ENCODE data around the gene CLCA1. TPM values are rescaled to one million over a fixed set of nuclear protein-coding genes. Genes with fewer than 3 reads are reported as not detected.

Gene CLCA1
- total RNA-seq, 1 experiment from 2014 or later, result not detected

DNA sequence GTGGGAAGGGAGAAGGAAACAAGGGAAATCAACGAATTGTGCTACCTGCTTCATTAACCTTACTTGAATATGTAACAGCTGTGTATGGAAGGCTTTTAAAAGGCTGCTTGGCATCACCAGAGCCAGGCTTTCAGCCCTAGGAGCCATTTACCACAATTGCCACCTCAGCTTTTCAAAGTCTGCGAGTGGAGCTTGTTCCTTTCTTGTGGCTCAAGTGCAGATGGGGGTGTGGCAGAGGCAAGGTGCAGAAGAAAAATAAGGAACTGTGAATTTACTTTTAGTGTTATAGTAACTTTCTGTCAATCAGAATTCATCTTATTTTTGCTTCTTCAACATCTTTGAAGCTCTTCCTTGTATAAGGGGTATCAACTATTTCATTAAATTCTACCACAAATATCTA lies 27.1 kb upstream of the CLCA1 start:
- H3K23me2 ChIP-seq (ENCODE audit: insufficient read length, low read depth, low read length, poor library complexity, severe bottlenecking), result no peaks in the 10 kb centered on the region
- peaks cover 2% of the 10 kb centered on the region; the same call in 1 of the 2 replicates for H3K27me3 Mint-ChIP-seq (ENCODE audit: low read depth)
- no peak overlapping the region for H3K56ac ChIP-seq (ENCODE audit: insufficient read length, low read depth, low read length)
- no peak overlapping the region for H2BK5ac ChIP-seq (ENCODE audit: insufficient read length, low read length)
- no peak overlapping the region for H3T11ph ChIP-seq (ENCODE audit: low read length)
- H2BK15ac ChIP-seq (ENCODE audit: low read depth, low read length), result no peak overlapping the region
- DNase-seq, result no peak
- no peak overlapping the region for H3K4me2 ChIP-seq (ENCODE audit: insufficient read depth, insufficient read length, low read length)
- H3K27ac ChIP-seq (ENCODE audit: insufficient read length, low read depth, low read length), result no peak overlapping the region
- no peaks in the 10 kb centered on the region for H3K27me3 ChIP-seq (ENCODE audit: insufficient read depth, low read length)
- TF ChIP-seq, protein P1, sequence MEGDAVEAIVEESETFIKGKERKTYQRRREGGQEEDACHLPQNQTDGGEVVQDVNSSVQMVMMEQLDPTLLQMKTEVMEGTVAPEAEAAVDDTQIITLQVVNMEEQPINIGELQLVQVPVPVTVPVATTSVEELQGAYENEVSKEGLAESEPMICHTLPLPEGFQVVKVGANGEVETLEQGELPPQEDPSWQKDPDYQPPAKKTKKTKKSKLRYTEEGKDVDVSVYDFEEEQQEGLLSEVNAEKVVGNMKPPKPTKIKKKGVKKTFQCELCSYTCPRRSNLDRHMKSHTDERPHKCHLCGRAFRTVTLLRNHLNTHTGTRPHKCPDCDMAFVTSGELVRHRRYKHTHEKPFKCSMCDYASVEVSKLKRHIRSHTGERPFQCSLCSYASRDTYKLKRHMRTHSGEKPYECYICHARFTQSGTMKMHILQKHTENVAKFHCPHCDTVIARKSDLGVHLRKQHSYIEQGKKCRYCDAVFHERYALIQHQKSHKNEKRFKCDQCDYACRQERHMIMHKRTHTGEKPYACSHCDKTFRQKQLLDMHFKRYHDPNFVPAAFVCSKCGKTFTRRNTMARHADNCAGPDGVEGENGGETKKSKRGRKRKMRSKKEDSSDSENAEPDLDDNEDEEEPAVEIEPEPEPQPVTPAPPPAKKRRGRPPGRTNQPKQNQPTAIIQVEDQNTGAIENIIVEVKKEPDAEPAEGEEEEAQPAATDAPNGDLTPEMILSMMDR (conservative IDR thresholded peaks at IDR 0.05), result no peak
- H3K4ac ChIP-seq (ENCODE audit: low read depth, low read length), result no peak overlapping the region
- no peak overlapping the region for H3K14ac ChIP-seq (ENCODE audit: insufficient read depth, low read length)
- no peak overlapping the region for H4K5ac ChIP-seq (ENCODE audit: insufficient read length, low read depth, low read length)
- no peak overlapping the region for H3K18ac ChIP-seq (ENCODE audit: insufficient read length, low read depth, low read length)
- no peak overlapping the region for H2BK12ac ChIP-seq (ENCODE audit: insufficient read length, low read depth, low read length)
- no peak overlapping the region for H3K27ac Mint-ChIP-seq
- no peaks in the 10 kb centered on the region for H4K20me1 ChIP-seq (ENCODE audit: control insufficient read depth, insufficient read depth, insufficient read length)
- H3K4me1 Mint-ChIP-seq, result 0 out of 4 replicates have a peak, but pooled peaks cover 0 to 2% of the 10 kb centered on the region in 2 experiments
- H3K36me3 Mint-ChIP-seq (ENCODE audit: insufficient read depth in 1 of 3, low read depth in 3 of 3), result no peaks in the 10 kb centered on the region
- H3K4me1 ChIP-seq (ENCODE audit: insufficient read depth, low read length), result no peaks in the 10 kb centered on the region
- H3K23ac ChIP-seq (ENCODE audit: insufficient read length, low read depth, low read length), result no peak overlapping the region
- no peaks in the 10 kb centered on the region for H3K79me1 ChIP-seq (ENCODE audit: insufficient read depth, low read depth, low read length, poor library complexity, severe bottlenecking)
- H2BK120ac ChIP-seq (ENCODE audit: low read depth, low read length, poor library complexity, severe bottlenecking), result no peak overlapping the region
- no peaks in the 10 kb centered on the region for H3K79me2 ChIP-seq (ENCODE audit: insufficient read depth, low read length)
- H4K8ac ChIP-seq (replicated peaks; ENCODE audit: insufficient read length, low read depth, low read length), result no peak overlapping the region
- no peak overlapping the region for H2BK20ac ChIP-seq (ENCODE audit: low read depth, low read length, poor library complexity, severe bottlenecking)
- no peak overlapping the region for H2AFZ ChIP-seq (ENCODE audit: low read length)
- no peak overlapping the region for H4K91ac ChIP-seq (ENCODE audit: insufficient read length, low read depth, low read length)
- no peaks in the 10 kb centered on the region for H3K9me3 Mint-ChIP-seq
- no peak overlapping the region for H3K9ac ChIP-seq (ENCODE audit: extremely low read depth, insufficient read length, low read length)
- H2AK5ac ChIP-seq (ENCODE audit: insufficient read length, low read length), result no peak overlapping the region
- no CpG with 5 or more reads among the region's 2 CpGs for WGBS (ENCODE audit: extremely low coverage, insufficient read length, low lambda C conversion rate)
- H3K4me3 Mint-ChIP-seq, result no peak overlapping the region
- H3K9me3 ChIP-seq (ENCODE audit: control insufficient read depth, low read depth, low read length), result no peaks in the 10 kb centered on the region

Measured in H9 (cell line).